ENCODE results near the gene COX7A1.
A peak's percentile ranks its signal among the peaks of the same experiment; 100 is the strongest.
"Not testable (repeated sequence)": the region's sequence is repeated elsewhere in the genome, so short reads cannot be mapped to it uniquely, and the experiment has no call there.

The COX7A1 gene

GRCh38 chr19:36141039-36141927 is 11.0 kb downstream of the COX7A1 start:
- DNase-seq, result peak; percentile 98 to 100

- peak; percentile 72 to 75 for DNase-seq
Observed at GRCh38 chr19:36140304-36141038, 11.8 kb downstream of the COX7A1 start.

GRCh38 chr19:36139473-36140303 is 12.6 kb downstream of the COX7A1 start, which contains the start of gene CAPNS1:
Gene CAPNS1, plus strand, starts transcription at chr19:36140066. Its CDS starts 946 bp downstream, at chr19:36141012.
- DNase-seq, result peak; percentile 93 to 96

GRCh38 chr19:36139120-36139472 is 13.2 kb downstream of the COX7A1 start:
- no peak for DNase-seq

DNA sequence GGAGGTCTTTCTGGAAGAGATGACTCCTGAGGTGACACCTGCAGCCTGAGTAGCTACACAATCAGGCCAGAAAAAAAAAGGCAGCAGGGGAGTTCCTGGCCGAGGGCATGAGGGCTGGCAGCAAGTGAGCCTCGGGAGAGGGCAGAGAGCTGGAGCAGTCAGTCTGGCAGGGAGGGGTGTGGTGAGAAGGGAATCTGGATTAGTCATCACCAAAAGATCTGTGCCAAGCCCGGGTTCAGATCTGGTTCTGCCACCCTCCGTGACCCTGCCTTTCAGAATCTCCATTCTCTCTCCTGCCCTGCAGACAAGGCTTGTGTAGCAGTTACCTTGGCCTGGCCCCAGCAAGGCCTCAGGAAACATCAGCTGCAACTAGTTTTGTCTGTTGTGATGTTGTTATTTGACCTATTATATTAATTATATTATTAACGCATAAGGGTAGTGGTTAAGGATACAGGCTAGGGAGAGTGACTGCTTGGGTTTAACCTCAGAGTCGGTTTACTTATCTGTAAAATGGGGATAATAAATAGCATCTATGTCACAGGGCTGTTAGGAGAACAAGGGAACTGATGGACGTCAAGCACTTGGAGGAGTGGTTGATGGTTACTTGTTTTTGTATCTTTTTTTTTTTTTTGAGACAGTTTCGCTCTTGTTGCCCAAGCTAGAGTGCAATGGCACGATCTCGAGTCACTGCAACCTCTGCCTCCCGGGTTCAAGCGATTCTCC is 15.1 kb downstream of the COX7A1 start:
- no peak for DNase-seq

- not testable (repeated sequence) for DNase-seq
Observed at GRCh38 chr19:36134867-36135266, 17.4 kb downstream of the COX7A1 start.

DNA sequence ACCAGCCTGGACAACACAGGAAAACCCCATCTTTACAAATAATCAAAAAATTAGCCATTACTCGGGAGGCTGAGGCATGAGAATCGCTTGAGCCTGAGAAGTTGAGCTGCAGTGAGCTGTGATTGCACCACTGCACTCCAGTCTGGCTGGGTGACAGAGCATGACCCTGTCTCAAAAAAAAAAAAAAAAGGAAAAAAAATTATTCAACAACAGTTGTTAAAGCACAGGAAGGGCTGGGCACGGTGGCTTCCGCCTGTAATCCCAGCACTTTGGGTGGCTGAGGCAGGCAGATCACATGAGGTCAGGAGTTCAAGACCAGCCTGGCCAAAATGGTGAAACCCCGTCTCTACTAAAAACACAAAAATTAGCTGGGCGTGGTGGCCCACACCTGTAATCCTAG is 21.0 kb downstream of the COX7A1 start:
- DNase-seq, result not testable (repeated sequence)

GRCh38 chr19:36128392-36128736 is 23.9 kb downstream of the COX7A1 start:
- no peak for DNase-seq

- DNase-seq, result peak in 1 of 2 experiments; percentile 31
Observed at GRCh38 chr19:36125557-36125956, 26.7 kb downstream of the COX7A1 start.

DNA sequence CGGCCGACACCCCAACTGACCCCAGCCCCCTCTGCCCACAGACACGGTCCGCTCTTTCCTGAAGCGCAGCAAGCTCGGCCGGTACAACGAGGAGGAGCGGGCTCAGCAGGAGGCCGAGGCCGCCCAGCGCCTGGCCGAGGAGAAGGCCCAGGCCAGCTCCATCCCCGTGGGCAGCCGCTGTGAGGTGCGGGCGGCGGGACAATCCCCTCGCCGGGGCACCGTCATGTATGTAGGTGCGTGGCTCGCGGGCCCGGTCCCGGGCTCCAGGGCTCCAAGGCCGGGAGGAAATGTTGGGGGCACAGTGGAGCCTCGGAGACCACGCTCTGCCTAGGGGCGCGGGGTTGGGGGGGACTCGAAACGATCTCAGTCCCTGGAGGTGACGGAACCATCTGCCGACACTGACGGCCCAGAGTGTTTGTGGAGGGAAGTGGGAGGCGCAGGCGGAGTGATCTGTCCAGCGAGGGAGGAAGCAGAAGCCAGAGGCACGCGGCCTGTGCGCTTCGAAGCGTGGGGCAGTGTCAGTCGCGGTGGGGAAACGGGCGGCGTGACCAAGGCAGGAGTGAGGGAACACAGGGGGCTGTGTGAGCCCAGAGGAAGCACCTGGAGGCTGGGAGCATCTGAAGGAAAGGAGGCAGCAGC is 30.6 kb downstream of the COX7A1 start:
- no peak for DNase-seq

- DNase-seq, result no peak
Observed at GRCh38 chr19:36120984-36121358, 31.3 kb downstream of the COX7A1 start.

- no peak for DNase-seq
Observed at GRCh38 chr19:36120092-36120983, 31.9 kb downstream of the COX7A1 start.

- no peak for DNase-seq
Observed at GRCh38 chr19:36116344-36116637, 36.0 kb downstream of the COX7A1 start.

DNA sequence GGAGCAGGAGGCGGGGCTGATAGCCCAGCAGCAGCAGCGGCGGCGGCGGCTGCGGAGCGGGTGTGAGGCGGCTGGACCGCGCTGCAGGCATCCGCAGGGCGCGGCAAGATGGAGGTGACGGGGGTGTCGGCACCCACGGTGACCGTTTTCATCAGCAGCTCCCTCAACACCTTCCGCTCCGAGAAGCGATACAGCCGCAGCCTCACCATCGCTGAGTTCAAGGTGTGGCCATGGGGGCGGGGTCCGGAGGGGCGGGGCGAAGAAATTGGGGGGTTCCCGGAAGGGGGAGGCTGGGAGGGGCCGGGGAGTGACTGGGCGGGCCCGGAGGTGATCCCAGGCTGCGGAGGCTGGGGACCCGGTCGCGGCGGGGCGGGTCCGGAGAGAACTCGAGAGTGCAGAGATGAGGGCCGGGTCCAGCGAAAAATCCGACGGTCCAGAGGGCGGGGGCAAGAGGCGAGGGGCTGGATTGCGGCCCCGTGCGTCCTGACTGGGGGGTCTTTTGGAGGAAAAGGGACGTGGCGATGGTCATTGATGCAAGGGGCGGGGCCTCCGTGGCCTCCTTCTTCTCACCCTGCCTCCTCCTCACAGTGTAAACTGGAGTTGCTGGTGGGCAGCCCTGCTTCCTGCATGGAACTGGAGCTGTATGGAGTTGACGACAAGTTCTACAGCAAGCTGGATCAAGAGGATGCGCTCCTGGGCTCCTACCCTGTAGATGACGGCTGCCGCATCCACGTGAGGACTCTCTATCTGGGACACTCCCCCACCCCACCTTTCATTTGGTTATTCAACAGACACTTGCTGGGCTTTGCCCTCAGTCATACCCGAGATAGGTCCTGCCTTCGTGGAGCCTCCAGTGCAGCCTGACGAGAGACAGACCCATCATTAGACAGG is 36.5 kb downstream of the COX7A1 start, which contains the start of gene TBCB:
Gene TBCB (plus strand): TSS at position 16 of the 891 bp plus-strand sequence. CDS start 93 bp downstream, at position 109.
- peak; percentile 93 to 95 for DNase-seq

GRCh38 chr19:36114721-36115452 is 37.4 kb downstream of the COX7A1 start, which contains the start of gene POLR2I:
Gene POLR2I, minus strand, starts transcription at chr19:36114875. Its CDS starts 19 bp downstream, at chr19:36114856.
- DNase-seq, result peak; percentile 98

DNA sequence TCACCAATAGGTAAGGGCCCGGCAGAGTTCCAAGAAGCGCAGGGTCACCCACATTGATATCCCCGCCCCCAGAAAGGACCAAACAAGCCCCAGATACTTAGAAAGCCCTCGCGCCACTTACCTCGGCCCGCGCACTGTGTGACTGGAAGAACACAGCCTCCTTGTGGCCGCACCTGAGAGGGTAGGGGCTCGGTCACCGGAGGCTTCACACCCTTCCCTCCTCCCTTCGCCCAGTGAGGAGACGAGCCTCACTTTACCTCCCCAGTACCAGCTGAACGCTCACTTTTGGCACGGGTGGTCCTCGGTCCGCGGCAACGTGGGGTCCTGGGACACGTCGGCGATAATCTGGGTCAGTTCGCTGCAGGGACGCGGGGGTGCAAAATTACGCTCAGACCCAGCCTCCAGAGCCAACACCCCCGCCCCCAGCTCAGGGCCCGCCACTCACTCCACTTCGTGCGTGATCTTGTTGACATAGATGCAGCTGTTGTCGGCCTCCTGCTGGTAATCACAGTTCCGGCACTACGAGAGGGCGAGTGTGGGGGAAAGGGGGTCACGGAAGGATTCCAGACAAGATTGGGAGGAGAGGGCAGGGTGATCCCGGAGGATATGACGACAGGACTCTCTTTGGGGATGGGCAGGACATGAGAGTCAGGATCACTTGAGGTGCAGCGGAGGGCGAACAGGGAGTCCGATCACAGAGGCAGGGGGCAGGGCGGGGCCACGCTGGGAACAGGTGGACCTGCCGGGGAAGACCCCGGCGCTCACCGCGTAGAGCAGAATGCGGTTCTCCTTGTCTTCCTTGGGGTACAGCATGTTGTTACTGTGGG is 38.1 kb downstream of the COX7A1 start:
- DNase-seq, result peak in 1 of 2 experiments; percentile 39

- DNase-seq, result no peak
Observed at GRCh38 chr19:36113425-36113824, 38.8 kb downstream of the COX7A1 start.

- no peak for DNase-seq
Observed at GRCh38 chr19:36112678-36113077, 39.6 kb downstream of the COX7A1 start.

Measured in activated T-cell treated with anti-CD3 and anti-CD28 coated beads, Interleukin-2, amount 50 U/mL, for 48 hours (primary cell).